ENCODE results near the gene DLGAP1. TPM values are rescaled to one million over a fixed set of nuclear protein-coding genes. Genes with fewer than 3 reads are reported as not detected.

Gene DLGAP1
- total and polyA plus RNA-seq, 2 of the 4 experiments (the other 2 are of a cell fraction): under 0.01 to 0.09 TPM

DNA sequence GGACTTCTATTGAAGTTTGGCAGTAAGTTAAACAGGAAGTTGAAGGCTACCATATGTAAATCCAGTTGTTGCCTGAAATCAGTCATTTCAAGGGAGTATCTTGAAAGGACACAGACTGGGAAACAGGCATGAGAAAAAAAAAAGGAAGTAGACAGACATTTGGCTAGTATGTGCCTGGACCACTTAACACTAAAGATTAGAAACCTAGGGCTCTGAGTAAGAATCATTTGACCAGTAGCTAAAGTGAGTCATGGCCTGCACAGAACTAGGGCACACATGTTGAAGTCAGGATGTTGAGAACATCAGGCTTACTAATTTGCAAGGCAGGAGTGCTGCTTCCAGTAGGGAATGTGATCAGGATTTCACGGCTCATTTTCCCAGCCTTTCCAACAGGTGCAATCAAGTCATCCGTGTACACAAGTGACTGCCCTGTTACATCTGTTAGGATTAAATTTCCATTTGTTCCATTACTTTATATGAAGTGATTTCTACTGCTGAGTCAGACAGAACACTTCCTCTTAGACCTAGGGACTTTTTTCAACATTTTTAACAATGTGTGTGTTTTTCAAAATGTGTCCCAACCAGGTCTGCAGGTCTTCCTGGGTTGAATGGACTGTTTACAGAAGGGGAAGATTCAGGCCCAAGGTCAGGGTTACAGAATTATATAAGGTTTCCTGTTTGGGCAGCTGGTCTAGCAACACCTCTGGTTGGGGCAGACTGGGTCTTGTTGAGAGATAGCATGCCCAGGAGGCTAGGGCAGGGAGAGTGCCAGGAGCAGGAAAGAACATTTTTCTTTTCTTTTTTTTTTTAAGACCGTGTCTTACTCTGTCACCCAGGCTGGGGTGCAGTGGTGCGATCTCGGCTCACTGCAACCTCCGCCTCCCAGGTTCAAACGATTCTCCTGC, 859.5 kb downstream of the DLGAP1 start:
- Histone ChIP-seq H2BK120ac (ENCODE audit: low read depth, low read length) (peak overlapping the region; percentile 97), H3K9ac (ENCODE audit: low read depth, low read length) (peak overlapping the region; percentile 97), H3K4me3 (ENCODE audit: insufficient read depth, low read depth, low read length) (peak overlapping the region; percentile 57; the same call in 1 of the 2 replicates), H4K91ac (ENCODE audit: insufficient read depth, low read depth, low read length) (peak overlapping the region; percentile 98), H3K4me1 (ENCODE audit: control insufficient read depth, insufficient read depth, low read length) (peaks cover 29% of the 10 kb centered on the region), H3K79me1 (ENCODE audit: low read depth in 1 of 2, low read length in 2 of 2) (peaks cover 8 to 67% of the 10 kb centered on the region in 2 experiments), H2AK9ac (replicated peaks; ENCODE audit: low read depth, low read length, poor library complexity) (peak overlapping the region; percentile 94), H3K9me3 (ENCODE audit: control insufficient read depth, insufficient read depth, low read length) (no peaks in the 10 kb centered on the region), H4K5ac (ENCODE audit: low read depth, low read length) (peak overlapping the region; percentile 94), H2AK5ac (ENCODE audit: low read depth, low read length) (peak overlapping the region; percentile 94), H3K14ac (replicated peaks; ENCODE audit: low read depth, low read length) (peak overlapping the region; percentile 98), H2BK20ac (ENCODE audit: low read depth, low read length) (peak overlapping the region; percentile 96), H2AFZ (replicated peaks; ENCODE audit: low read length, poor library complexity) (no peak overlapping the region), H2BK5ac (ENCODE audit: low read depth, low read length, poor library complexity, severe bottlenecking) (peak overlapping the region; percentile 98), H4K8ac (ENCODE audit: low read depth in 2 of 2, low read length in 2 of 2) (peak overlapping the region; percentile 86 to 94), H3K27ac (ENCODE audit: insufficient read depth, low read length) (peak overlapping the region; percentile 84), H3K18ac (ENCODE audit: low read depth, low read length) (peak overlapping the region; percentile 99), H3K4ac (ENCODE audit: low read depth, low read length) (peak overlapping the region; percentile 97), H3K56ac (ENCODE audit: extremely low read depth, insufficient read depth, low read length) (peak overlapping the region; percentile 98), H3K36me3 (ENCODE audit: control insufficient read depth, insufficient read depth, low read length) (peaks cover 6% of the 10 kb centered on the region; the same call in 1 of the 2 replicates), H2BK15ac (ENCODE audit: low read depth, low read length) (peak overlapping the region; percentile 82; the same call in 2 of the 3 replicates), H3K4me2 (ENCODE audit: low read depth, low read length) (peak overlapping the region; percentile 92), H4K20me1 (ENCODE audit: insufficient read depth, low read length) (no peaks in the 10 kb centered on the region), H3K23ac (ENCODE audit: low read depth, low read length) (peak overlapping the region; percentile 98), H3K9me1 (ENCODE audit: insufficient read depth, low read length) (peaks cover 17% of the 10 kb centered on the region), H3K27me3 (ENCODE audit: control insufficient read depth, insufficient read depth, low read length) (no peaks in the 10 kb centered on the region)
- dilution Hi-C loops (cut with HindIII; ENCODE audit: low sequenced_read_pairs, unreplicated experiment): no loop called here
- ChIA-PET CTCF (interaction anchor here (0.6 to 3.8 kb wide), 8 partner anchors 10 to 148 kb away, joined by 3 to 33 read pairs (median 6); no protein-coding TSS in a partner anchor), POLR2A (ENCODE audit: unreplicated experiment) (interaction anchor here (0.6 to 3.2 kb wide), 8 partner anchors 7 to 310 kb away, joined by 3 to 26 read pairs (median 3); no protein-coding TSS in a partner anchor)
- no TSS peak for BruUV-seq (replicated peaks)
- in situ Hi-C loops (cut with MboI; ENCODE audit: low sequenced_read_pairs): loop anchor here (5.0 to 10.0 kb wide), 3 partner anchors 69 to 313 kb away; partner anchors contain the start of gene TGIF1
- DNase-seq (peak; percentile 98), ATAC-seq (ENCODE audit: low read depth) (peak; percentile 30)
- intact Hi-C loops (cut with micrococcal nuclease): loop anchor here (2.0 to 5.0 kb wide), 4 partner anchors 57 to 402 kb away; no protein-coding TSS in a partner anchor
- no CpG with 5 or more reads among the region's 7 CpGs for WGBS, 2 experiments (ENCODE audit: extremely low coverage in 2 of 2, insufficient read length in 1 of 2)
- TF ChIP-seq RFX5 (IDR thresholded peaks at IDR 0.05; ENCODE audit: low read depth, low read length) (no peak), POLR2A (IDR thresholded peaks at IDR 0.05; ENCODE audit: low read depth, low read length) (peak; percentile 72), SMC3 (IDR thresholded peaks at IDR 0.05; ENCODE audit: low read depth, low read length) (no peak), CEBPB (IDR thresholded peaks at IDR 0.05; ENCODE audit: low read depth, low read length) (no peak; the same call in 1 of the 2 replicates), MXI1 (IDR thresholded peaks at IDR 0.05; ENCODE audit: borderline replicate concordance, low read depth, low read length) (peak; percentile 35; the same call in 1 of the 2 replicates), MAZ (IDR thresholded peaks at IDR 0.05; ENCODE audit: borderline replicate concordance, low read depth, low read length) (peak; percentile 9; the same call in 1 of the 2 replicates), NFE2L2 (IDR thresholded peaks at IDR 0.05; ENCODE audit: low read depth, low read length) (no peak), RAD21 (IDR thresholded peaks at IDR 0.05; ENCODE audit: low read length) (0 out of 2 replicates have a peak, but pooled peaks have one; percentile 10), CHD1 (IDR thresholded peaks at IDR 0.05; ENCODE audit: low read depth, low read length) (peak; percentile 40; the same call in 1 of the 2 replicates), BHLHE40 (IDR thresholded peaks at IDR 0.05; ENCODE audit: low read depth, low read length) (peak; percentile 52), MAFK (IDR thresholded peaks at IDR 0.05; ENCODE audit: low read depth, low read length) (peak; percentile 56; the same call in 1 of the 2 replicates), ELK1 (IDR thresholded peaks at IDR 0.05; ENCODE audit: borderline replicate concordance, low read depth, low read length) (no peak), FOS (IDR thresholded peaks at IDR 0.05; ENCODE audit: low read depth, low read length) (peak; percentile 89)
- TF ChIP-seq, protein P1, sequence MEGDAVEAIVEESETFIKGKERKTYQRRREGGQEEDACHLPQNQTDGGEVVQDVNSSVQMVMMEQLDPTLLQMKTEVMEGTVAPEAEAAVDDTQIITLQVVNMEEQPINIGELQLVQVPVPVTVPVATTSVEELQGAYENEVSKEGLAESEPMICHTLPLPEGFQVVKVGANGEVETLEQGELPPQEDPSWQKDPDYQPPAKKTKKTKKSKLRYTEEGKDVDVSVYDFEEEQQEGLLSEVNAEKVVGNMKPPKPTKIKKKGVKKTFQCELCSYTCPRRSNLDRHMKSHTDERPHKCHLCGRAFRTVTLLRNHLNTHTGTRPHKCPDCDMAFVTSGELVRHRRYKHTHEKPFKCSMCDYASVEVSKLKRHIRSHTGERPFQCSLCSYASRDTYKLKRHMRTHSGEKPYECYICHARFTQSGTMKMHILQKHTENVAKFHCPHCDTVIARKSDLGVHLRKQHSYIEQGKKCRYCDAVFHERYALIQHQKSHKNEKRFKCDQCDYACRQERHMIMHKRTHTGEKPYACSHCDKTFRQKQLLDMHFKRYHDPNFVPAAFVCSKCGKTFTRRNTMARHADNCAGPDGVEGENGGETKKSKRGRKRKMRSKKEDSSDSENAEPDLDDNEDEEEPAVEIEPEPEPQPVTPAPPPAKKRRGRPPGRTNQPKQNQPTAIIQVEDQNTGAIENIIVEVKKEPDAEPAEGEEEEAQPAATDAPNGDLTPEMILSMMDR (conservative IDR thresholded peaks at IDR 0.05; ENCODE audit: low read depth, low read length): no peak
